Fibroblast of skin of right quadriceps (primary cell): Measurements from ENCODE around the gene PCBD1.

ENCODE experiments used
- DNase-seq: peaks from one replicate; pipeline ENCODE4 v3.0.0-alpha.2; 2013

PCBD1 gene

DNA sequence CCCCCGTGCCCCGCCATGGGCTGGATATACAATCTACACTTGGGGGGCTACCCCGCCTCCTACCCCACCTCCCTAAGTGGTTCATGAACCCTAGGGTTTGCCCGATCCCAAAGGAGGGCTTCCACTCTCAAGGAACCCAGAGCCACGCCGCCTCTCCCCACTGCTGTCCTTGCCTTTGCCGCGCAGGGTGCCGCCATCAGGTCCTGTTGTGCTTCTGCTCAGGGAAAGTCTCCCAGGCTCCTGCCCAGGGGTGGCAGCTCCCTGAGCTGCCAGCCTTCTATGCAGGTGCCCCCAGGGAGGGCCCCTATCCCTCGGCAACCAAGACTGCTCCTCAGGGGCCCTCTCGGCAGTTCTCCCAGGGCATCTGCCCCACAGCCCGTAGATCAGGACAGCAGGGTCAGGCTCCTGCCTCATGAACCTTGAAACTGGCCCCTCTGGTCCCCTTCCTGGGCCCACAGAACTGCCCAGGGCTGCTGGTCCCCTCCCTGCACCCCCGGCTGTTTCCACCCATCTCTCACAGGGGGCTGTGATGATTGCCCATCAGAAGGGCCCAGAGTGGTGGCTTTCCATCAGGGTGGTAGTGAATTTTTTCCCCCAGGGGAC lies 13.0 kb upstream of the PCBD1 start:
- DNase-seq, result no peak

DNA sequence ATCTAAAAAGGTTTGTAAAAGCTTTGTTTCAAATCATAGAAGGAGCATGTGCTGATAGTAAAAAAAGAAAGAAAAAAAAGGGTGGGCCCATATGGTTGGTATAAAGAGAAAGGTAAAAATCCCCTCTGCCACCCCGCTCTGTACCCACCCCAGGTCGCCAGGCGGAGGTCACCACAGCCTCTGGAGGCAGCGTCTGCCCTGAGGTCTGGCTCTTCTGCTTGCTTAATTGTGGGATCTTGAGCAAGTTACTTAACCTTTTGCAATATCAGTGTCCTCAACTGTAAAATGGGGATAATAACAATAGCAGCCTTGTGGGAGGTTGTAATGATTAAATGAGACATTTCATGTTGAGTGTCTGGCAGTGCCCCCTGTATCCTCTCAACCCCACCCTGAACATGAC lies 10.7 kb upstream of the PCBD1 start:
- DNase-seq, result no peak

DNA sequence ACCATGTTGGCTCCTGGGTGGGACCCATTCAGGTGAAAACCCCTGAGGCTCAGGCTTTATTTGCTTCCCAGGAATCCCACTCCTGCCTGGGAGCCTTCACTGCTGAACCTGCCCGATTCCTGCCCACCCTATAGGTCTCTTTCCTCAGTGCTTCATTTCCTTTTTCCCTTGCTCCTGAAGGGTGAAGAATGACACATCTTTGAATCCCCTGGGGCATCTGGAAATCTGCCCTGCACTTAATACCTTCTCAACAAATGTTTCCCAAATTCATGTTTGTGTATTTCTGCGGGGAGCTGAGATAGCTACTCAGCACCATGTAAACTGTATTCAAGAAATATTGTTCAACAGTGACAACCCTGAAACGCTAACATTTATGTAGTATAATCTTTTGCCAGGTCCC lies 10.3 kb upstream of the PCBD1 start:
- no peak for DNase-seq

DNA sequence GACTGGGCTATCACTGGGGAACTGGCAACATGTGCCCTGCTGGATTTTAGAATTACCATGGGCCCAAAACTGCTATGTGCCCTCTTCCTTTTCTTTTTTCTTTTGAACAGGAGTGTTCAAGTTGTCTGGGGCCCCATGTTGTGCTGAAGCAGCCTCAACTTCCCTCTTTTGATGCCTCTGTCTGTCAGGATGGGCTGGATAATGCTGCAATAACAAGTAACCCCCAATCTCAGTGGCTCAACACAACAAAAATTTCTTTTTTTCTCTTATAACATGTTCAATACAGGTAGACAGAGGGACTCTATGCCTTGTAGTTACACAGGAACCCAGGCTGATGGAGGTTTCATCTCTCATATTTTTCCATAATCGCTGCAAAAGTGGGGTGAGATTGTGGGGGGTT lies 8.2 kb upstream of the PCBD1 start:
- no peak for DNase-seq

DNA sequence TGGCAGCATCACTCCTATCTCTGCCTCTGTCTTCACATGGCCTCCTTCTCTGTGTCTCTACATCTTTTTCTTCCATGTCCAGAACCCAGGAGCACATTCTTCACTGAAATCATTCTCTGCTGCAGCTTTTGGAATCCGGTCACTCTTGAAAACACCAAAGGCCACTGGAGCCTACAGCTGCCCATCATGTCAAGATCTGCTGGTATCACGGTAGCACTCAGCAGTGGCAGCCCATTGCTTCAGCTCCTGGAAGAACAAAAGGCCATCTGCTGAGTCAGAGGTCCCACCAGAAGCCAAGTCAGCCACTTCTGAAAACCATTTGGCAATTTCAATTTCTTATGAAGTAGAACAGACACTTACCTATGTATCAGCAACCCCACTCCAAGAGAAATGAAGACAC lies 6.1 kb upstream of the PCBD1 start:
- DNase-seq, result no peak

DNA sequence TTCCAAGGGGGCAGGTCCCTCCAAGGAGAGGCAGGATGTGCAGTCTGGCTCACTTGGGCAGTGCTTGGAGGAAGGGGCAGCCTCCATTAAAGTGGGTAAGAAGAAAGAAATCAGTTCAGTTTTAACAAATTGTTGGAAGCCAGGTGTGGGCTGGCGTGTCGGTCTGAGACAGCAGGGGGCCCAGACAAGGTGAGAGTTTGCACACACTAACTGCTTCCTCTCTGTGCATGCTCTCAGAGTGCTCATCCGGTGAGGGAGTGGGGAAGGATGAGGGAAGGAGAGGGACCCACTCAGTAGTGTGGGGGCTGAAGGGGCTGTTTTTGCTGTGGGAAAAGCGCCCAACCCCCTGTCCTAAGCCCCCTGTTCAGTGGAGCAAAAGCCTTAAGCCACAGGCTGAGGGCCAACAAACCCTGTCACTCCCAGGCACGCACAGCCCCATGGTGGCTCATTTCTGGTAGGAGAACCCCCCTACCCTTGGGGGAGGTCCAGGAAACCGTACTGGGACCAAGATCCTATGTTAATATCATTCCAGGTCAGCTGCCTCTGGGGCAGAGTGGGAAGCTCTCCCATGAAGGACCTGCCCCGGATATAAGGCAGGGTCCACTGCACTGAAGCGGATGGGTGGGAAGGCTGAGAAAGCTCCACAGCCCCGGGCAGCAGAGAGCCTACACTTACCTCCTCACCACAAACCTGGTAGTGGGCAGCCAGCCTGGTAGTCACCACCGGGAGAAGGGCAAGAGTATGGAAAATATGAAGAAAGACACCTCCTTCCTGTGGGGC lies 5.1 kb upstream of the PCBD1 start:
- DNase-seq, result no peak

DNA sequence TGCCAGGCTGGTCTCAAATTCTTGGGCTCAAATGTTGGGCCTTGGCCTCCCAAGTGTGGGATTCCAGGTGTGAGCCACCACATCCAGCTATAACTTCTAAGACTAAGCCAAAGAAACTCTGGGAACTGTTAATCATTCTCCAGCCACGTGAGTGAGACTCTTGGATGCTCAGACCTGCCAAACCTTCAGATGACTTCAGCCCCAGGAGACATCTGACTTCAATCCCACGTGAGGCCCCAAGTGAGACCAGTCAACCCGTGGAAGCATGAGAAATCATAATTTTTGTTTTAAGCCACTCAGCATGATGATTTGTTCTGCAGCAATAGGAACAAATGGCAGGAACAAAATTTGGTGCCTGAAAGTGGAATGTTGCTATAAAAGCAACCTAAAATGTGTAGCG lies 4.3 kb upstream of the PCBD1 start:
- no peak for DNase-seq

DNA sequence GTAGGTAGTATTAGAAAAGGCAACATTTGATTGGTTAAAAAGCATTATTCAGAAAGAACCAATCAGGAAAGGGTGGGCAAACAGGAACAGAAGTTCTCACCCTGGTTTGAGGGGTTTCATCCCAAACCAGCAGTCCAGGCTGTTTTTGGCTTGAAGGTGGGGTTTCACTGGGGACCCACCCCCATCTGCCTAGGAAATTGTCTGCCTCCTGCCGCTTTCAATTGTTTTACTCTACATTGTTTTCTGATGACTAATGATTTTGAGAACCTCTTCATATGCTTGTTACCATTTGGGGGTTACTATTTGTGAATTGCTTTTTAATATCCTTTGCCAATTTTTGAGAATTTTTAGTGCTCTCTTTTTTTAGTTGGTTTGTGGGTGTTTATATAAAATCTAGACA lies 3.3 kb upstream of the PCBD1 start:
- peak; percentile 37 for DNase-seq

DNA sequence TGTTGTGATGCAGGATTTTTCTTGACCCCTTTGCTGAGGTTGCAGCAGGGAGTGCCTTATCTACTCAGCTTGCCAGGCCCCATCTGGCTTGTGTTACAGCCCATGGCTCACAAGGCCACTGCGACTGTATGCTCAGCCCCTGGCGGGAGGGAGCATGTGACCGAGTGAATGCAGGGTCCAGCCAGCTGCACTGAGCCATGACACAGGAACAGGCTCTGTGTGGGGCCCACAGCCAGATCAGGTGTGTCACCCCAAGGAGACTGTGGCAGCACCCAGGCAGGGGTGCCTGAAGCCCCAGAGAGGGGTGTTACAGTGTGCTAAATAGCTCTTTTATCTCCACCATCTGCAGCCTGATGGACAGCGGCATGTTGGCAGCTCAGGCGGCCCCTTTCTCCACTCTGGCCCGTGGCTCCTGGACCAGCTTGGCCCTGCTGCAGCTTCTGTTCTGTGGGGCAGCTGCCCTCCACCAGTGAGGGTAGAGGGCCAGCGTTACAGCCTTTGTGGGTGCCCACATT lies 2.6 kb upstream of the PCBD1 start:
- no peak for DNase-seq

DNA sequence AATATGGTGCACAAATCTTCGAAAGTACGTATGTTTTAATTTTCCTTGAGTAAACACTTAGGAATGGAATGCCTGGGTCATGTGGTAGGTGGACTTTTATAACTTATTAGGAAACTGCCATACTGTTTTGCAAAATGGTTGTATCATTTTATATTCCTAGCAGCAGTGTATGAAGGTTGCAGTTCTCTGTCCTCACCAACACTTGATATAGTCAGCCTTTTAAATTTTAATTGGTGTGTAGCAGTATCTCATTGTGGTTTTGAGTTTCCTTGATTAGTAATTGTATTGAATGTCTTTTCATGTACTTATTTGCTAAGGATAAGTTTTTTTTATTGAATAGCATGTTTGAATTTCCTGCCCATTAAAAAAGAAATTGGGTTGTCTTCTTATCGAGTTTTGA lies 926 bp upstream of the PCBD1 start:
- no peak for DNase-seq

DNA sequence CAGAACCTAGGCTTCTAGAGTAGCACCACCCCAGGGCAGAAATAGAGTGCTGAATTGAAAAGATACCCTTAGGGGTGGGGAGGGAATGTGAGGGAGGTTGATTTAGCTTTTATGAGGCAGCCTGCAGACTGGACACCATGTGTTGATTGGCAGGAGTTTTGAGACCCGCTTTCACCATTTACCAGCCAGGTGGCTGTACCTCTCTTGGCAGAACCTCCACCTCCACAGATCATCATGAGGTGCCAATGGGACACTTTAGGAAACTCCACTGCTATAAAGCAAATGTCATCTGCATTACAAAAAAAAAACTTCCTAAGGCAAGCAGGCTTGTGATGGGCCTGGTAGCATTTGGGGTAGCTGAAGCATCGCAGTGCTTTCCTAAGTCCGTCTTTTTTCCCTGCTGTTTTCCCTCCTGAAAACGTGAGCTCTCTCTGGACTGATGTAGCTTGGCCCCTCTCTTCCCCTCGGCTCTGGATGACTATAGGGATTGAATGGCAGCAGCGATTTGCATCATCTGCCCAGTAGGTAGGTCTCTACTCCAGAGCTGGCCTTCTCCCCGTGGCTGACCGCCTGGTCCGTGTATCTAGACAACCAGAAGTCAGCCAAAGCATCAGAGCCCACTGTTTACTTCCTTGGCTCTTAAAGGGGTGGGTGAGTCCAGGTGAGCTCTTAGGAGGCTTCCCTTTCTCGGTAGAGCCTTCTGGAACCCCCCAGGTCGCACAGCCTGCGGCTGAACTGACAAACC lies 1.3 kb downstream of the PCBD1 start:
- DNase-seq, result no peak

DNA sequence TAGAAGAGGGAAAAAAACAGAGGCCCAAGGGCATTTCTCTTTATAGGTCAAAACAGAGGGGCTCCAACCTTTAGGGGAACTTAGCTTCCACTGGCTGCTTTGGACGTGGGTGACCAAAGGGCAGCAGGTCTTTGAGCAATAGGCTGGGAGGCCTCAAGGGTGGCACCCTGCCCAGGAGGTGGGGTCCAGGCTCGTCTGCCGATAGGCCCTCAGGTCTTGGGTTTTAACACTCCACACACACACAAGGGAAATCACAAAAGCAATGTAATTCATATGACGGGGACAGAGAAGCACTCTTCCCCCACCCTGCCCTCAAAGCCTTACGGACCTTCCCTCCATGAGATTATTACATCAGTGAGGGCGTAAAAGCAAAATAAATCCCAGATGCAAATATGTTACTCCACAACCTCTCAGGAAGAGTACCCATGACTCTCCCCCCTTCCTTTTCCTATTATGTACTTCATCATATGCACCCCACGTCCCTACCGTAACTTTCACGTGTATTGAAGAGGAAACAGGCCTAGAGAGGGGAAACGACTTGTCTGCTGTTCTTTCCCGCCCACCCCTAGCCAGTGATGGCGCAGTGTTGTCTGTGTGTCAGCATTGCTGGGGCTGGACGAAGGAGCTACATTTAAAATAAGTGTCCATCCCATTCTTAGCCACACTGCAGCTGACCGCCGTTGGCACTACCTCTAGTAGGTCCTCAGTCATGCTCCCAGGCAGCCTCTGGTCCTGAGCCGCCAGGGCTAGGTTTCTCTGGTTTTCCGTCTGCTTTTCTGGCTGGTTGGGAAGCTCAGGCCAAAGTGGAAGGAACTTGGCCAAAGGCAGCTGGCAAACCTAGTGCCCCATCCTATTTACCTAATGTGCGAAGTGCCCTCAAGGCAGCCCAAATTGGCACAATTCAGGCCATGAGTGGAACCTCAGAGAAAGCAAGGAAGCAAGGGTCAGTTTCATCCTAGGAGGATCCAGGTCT lies 2.1 kb downstream of the PCBD1 start:
- DNase-seq, result no peak

DNA sequence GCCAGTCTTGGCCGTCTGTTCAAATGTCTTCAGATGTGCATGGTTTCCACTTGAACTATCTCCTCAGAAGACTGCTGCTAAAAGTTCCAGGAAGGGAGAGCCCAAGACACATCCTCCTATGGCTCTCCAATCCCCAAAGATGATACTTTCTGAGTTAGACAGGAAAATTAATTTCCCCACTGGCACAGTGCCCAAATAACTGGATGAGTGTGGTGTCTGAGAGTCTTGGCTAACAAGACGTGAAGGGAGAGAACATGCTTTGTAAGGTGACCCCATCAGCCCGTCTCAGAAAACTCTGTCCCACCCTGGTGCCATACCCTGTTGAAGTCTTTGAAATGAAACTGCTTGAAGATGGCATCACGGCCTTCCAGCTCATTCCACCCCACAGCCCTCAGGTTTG lies 2.9 kb downstream of the PCBD1 start:
- DNase-seq, result peak; percentile 49

DNA sequence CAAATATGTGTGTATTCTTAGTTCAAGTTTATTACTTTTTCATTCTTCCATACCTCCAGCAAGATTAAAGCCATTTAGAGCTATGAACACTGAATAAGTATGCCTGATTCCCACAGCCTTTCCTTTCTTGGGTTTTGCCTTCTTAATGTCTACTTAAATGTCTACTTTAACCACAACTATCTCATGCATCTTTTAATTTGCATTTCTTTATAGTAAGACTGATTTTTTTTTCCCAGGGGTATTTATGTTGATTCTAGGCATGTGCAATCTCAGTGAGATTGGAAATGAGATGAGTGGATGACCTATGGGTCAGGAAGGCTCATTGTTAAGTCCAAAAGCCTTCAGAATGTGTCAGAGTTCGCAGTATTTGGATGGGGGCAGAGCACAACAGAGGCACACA lies 3.6 kb downstream of the PCBD1 start:
- DNase-seq, result peak; percentile 61

DNA sequence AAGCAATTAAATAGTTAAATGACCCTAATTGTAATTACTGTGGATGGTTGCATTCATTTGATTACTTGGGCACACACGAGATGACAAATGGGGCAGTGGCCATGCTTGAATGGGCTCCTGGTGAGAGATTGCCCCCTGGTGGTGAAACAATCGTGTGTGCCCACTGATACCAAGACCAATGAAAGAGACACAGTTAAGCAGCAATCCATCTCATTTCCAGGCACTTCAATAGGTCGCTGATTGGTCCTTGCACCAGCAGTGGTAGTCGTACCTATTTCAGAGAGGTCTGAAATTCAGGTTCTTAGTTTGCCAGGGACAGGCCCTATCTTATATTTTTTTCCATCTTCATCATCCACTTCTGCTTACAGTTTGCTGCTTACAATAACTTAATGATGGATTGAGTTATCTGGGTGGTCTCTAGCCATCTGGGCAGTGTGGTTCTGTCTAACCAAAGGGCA lies 8.3 kb downstream of the PCBD1 start:
- DNase-seq, result peak; percentile 72

DNA sequence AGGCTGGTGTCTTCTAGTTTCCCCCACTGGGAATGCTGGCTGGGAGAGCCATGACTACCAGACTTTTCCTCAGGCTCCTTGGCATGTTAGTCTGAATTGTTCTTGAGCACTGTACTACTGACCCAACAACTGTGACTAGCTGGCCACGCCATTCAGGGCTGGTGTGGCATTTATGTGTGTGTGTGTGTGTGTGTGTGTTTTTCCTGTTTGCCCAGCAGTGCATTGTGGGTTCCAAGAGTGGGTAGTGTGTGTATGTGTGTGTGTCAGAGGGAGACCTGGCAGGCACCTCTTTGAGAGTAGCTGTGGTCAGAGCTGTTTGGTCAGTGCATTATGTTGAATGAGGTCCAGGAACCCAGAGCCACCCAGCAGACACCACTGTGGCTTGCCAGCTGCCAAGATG lies 9.2 kb downstream of the PCBD1 start:
- no peak for DNase-seq

DNA sequence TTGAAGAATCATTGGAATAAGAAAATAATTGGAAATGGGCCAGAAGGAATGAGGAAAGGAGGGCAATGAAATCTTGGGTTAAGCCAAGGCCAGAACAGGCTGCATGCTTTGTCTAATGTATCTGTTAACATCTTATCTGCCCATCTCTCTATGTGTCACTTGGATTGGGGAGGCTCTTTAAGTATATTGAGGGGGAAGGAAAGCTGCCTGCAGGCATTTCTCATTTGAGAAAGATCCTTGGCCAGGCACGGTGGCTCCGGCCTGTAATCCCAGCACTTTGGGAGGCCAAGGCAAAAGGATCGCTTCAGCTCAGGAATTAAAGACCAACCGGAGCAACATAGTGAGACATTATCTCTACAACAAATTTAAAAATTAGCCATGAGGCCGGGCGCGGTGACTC lies 14.3 kb downstream of the PCBD1 start:
- DNase-seq, result no peak

DNA sequence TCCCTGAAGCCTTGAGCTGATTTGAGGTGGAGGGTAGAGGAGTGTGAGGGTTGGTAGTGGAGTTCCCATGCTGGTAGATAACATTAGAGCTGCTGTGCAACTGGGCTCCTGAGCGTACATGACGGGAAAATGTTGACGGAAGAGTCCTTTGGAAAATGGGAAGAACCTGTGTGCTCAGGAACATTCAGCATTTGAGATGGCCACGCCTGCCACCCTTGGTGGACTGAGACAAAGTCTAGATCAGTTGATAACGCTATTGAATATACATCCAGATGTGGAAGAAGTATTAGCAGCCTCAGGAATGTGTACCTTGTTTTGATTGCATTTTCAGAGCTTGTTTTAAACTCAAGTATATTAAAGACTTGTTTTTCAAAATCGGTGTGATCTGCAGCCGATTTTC lies 16.1 kb downstream of the PCBD1 start:
- DNase-seq, result no peak

DNA sequence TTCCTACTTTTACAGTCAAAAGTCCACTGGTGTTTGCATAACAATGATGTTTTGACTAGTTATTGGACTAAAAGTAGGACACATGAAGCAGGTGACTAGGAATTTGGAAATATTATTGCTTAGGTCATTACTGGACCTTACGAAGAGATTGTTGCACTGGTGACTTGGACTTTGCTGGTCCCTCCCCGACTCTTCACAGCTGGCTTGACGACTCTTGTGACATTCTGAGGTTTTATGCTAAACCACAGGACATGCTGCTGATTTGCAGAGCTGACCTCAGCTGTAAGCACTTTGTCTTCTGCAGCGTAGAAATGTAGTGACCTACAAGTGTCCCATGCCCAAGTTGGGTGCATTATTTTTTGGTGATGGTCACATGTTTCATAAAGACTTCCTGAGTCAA lies 21.9 kb downstream of the PCBD1 start:
- no peak for DNase-seq

DNA sequence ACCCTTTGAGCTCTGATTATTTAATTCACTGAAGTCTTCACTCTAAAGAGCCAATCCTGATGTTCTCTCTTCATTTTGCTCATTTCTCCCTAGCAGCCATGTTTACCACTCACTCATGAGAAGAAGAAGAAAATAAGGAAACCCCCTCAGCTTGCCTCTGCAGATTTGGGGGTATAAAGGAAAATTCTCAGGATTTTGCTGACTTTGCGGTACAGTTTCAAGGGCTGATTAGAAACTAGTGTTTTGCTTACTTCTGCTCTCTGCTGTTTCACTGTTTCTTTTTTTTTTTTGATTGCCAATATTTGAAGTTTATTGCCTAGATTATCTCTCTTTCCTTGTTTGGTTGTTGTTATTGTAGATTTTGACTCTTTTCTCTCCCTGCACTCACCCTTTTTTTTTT lies 23.4 kb downstream of the PCBD1 start:
- no peak for DNase-seq

DNA sequence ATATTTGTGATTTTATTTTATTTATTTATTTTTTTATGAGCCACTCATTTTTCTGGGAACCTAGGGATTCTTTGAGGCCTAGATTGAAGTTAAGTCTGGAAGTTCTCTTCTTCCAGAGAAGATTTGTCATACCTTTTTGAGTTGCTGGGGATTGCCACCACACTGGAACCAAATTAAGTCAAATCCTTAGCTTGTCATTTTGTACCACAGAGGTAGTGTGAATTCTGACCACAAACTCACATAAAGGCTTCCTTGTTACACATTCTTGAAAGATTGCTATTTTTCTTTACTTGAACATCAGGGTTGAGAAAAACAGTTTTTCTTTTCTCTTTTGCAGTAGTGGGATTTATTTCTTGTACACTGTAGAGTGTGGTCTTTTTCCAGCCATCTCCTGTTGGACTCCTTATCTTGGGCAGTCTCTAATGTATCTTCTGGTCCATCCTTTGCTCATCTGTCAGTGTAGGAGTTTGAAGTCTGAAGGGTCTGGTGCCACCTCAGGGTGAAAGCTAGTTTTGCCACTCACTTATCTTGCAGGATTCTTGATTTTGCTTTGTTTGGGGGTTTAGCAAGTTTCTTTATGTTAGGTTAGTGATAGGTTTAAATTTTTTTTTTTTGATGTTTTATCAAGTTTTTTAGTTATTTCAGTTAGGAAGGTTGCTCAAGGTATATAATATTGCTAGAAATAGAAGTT lies 24.8 kb downstream of the PCBD1 start:
- DNase-seq, result no peak
